Measurements from ENCODE around the gene MTMR6.

- no peak for TF ChIP-seq CTCF (IDR thresholded peaks at IDR 0.05 in 4 of 5, conservative IDR thresholded peaks at IDR 0.05 in 1 of 5)
- no peak for TF ChIP-seq POLR2A (IDR thresholded peaks at IDR 0.05)
Observed at GRCh38 chr13:25248071-25248470, 39.2 kb downstream of the MTMR6 start.
